Measurements from ENCODE around the gene SH3PXD2A. TPM values are rescaled to one million over a fixed set of nuclear protein-coding genes. Genes with fewer than 3 reads are reported as not detected.

SH3PXD2A gene
- total and polyA plus RNA-seq, 2 experiments from 2014 or later = 1.8 to 5.0 TPM

- ATAC-seq = peak; percentile 18; the same call in 1 of the 3 replicates
Observed at GRCh38 chr10:103822107-103822716, 33.2 kb downstream of the SH3PXD2A start.

More at GRCh38 chr10:103822107-103822716, 33.2 kb downstream of the SH3PXD2A start:
- H4K20me1 ChIP-seq (replicated peaks; ENCODE audit: insufficient read depth) = no peaks in the 10 kb centered on the region
- Mint-ChIP-seq H3K4me3 (no peak overlapping the region), H3K36me3 (ENCODE audit: low read depth) (no peaks in the 10 kb centered on the region), H3K27me3 (ENCODE audit: insufficient read depth, low read depth, poor library complexity) (peaks cover 20% of the 10 kb centered on the region), H3K27ac (no peak overlapping the region), H3K4me1 (peaks cover 29% of the 10 kb centered on the region), H3K9me3 (no peaks in the 10 kb centered on the region)
- no peak overlapping the region for H2AFZ ChIP-seq
- no peaks in the 10 kb centered on the region for H3K27me3 ChIP-seq (ENCODE audit: insufficient read depth)
- H3K4me3 ChIP-seq = no peak overlapping the region
- H3K79me2 ChIP-seq (replicated peaks; ENCODE audit: insufficient read depth) = no peaks in the 10 kb centered on the region
- no peak for DNase-seq (ENCODE audit: low spot score)
- TF ChIP-seq CTCF (conservative IDR thresholded peaks at IDR 0.05; ENCODE audit: low read depth in 2 of 2) = no peak
- no peak for TF ChIP-seq ETS1 (IDR thresholded peaks at IDR 0.05)
- no peak for TF ChIP-seq POLR2AphosphoS5 (IDR thresholded peaks at IDR 0.05; ENCODE audit: low read depth)
- no peak for TF ChIP-seq JUNB (IDR thresholded peaks at IDR 0.05; ENCODE audit: unreplicated experiment)
- TF ChIP-seq REST (IDR thresholded peaks at IDR 0.05; ENCODE audit: unreplicated experiment) = no peak
- TF ChIP-seq EZH2 (IDR thresholded peaks at IDR 0.05; ENCODE audit: low read depth, unreplicated experiment) = no peak
- TF ChIP-seq NANOG (IDR thresholded peaks at IDR 0.05; ENCODE audit: borderline replicate concordance) = no peak
- no peak for TF ChIP-seq ZNF331 (CRISPR knock-in tag; IDR thresholded peaks at IDR 0.05; ENCODE audit: low read depth)
- no peaks in the 10 kb centered on the region; the same call in 1 of the 2 replicates for H3K4me1 ChIP-seq (ENCODE audit: insufficient read depth)
- H3K9me2 ChIP-seq (ENCODE audit: insufficient read depth) = no peaks in the 10 kb centered on the region
- no peaks in the 10 kb centered on the region for H3F3A ChIP-seq (replicated peaks; ENCODE audit: low read depth)
- no peak overlapping the region for H3K4me2 ChIP-seq
- no peak overlapping the region for H3K27ac ChIP-seq (ENCODE audit: low read depth)
- no peaks in the 10 kb centered on the region for H3K36me3 ChIP-seq (ENCODE audit: insufficient read depth)
